RWPE2 (cell line): ENCODE measurements around the gene SLC30A2.

Source experiments
- ATAC-seq: fragments of 200-7000 bp; cut with Tn5 transposase; 3 replicates; pipeline ENCODE4 v1.9.1; 2021; ENCODE audit warnings: low read depth
- DNase-seq: peaks from one replicate; pipeline ENCODE4 v3.0.0-alpha.2; 2020; ENCODE audit warnings: low spot score
- H3K27ac ChIP-seq: fragments of 450-650 bp; 2 replicates; pipeline ENCODE4 v1.5.1; 2017; ENCODE audit warnings: mild to moderate bottlenecking; ENCODE audit not compliant: poor library complexity, severe bottlenecking
- H3K27me3 ChIP-seq: fragments of 250-450 bp; sonication (Bioruptor Pico); 2 replicates; pipeline ENCODE4 v1.5.1; 2021; ENCODE audit warnings: mild to moderate bottlenecking, moderate library complexity; ENCODE audit not compliant: insufficient read depth, poor library complexity, severe bottlenecking
- H3K36me3 ChIP-seq: fragments of 250-450 bp; sonication (Bioruptor Pico); 2 replicates; pipeline ENCODE4 v1.5.1; 2020; ENCODE audit warnings: low read depth, mild to moderate bottlenecking, moderate library complexity
- H3K4me1 ChIP-seq: fragments of 250-450 bp; sonication (Bioruptor Pico); 2 replicates; pipeline ENCODE4 v1.5.1; 2021; ENCODE audit warnings: mild to moderate bottlenecking, moderate library complexity; ENCODE audit not compliant: insufficient read depth, poor library complexity, severe bottlenecking
- H3K4me3 ChIP-seq: fragments of 250-450 bp; sonication (Bioruptor Pico); 2 replicates; pipeline ENCODE4 v1.5.1; 2021; ENCODE audit warnings: mild to moderate bottlenecking, moderate library complexity; ENCODE audit not compliant: severe bottlenecking
- H3K9me3 ChIP-seq: fragments of 250-450 bp; sonication (Bioruptor Pico); 2 replicates; pipeline ENCODE4 v1.5.1; 2021; ENCODE audit warnings: mild to moderate bottlenecking, moderate library complexity; ENCODE audit not compliant: severe bottlenecking
- TF ChIP-seq, protein P1 (sequence below): fragments of 450-650 bp; IDR thresholded peaks from one replicate; pipeline ENCODE4 v1.5.1; 2017; ENCODE audit warnings: mild to moderate bottlenecking, moderate library complexity; ENCODE audit not compliant: poor library complexity, severe bottlenecking

The SLC30A2 gene

DNA sequence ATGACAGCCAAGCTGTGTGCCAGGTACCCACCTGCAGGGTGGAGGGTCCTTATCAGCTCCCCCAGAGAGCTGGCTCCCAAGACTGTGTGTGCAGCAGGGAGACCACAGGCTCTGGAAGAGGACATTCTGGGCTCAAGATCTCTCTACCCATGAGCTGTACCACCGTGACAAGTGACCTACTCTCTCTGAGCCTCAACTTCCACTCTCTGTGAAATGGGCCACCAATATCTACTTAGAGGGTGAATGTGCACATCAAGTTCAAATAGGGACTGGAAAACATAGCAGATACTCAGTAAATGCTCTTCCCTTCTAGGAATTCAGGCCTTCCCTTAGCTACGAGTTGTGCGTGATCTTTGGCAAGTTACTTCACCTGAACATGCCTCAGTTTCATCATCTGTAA, 1.5 kb downstream of the SLC30A2 start:
- H3K27me3 ChIP-seq: peaks cover 52% of the 10 kb centered on the region
- no peaks in the 10 kb centered on the region for H3K4me1 ChIP-seq
- no peak overlapping the region for H3K4me3 ChIP-seq
- TF ChIP-seq, protein P1, sequence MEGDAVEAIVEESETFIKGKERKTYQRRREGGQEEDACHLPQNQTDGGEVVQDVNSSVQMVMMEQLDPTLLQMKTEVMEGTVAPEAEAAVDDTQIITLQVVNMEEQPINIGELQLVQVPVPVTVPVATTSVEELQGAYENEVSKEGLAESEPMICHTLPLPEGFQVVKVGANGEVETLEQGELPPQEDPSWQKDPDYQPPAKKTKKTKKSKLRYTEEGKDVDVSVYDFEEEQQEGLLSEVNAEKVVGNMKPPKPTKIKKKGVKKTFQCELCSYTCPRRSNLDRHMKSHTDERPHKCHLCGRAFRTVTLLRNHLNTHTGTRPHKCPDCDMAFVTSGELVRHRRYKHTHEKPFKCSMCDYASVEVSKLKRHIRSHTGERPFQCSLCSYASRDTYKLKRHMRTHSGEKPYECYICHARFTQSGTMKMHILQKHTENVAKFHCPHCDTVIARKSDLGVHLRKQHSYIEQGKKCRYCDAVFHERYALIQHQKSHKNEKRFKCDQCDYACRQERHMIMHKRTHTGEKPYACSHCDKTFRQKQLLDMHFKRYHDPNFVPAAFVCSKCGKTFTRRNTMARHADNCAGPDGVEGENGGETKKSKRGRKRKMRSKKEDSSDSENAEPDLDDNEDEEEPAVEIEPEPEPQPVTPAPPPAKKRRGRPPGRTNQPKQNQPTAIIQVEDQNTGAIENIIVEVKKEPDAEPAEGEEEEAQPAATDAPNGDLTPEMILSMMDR: no peak
- H3K36me3 ChIP-seq: no peaks in the 10 kb centered on the region
- H3K27ac ChIP-seq: no peak overlapping the region
- ATAC-seq (no peak), DNase-seq (no peak)
- no peaks in the 10 kb centered on the region for H3K9me3 ChIP-seq

DNA sequence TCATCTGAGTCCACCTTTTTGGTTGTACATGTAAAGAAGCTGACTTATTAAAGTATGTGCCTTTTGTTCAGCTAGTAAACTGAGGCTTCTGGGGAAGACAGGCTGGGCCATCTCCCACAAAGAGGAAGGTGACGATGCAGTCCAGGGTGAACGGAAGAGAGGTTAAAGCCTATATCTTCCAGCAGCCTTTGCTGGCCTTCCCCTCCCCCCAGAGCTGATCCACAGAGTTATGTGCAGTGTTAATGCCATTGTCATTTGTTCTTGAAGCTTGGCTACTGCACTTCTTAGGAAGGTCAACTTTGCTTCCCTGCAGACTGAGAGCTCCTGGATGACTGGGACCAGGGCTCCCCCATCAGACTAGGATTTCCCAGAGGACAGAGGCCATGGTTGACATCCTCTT, 2.2 kb downstream of the SLC30A2 start:
- DNase-seq: no peak
- peaks cover 50% of the 10 kb centered on the region for H3K27me3 ChIP-seq

DNA sequence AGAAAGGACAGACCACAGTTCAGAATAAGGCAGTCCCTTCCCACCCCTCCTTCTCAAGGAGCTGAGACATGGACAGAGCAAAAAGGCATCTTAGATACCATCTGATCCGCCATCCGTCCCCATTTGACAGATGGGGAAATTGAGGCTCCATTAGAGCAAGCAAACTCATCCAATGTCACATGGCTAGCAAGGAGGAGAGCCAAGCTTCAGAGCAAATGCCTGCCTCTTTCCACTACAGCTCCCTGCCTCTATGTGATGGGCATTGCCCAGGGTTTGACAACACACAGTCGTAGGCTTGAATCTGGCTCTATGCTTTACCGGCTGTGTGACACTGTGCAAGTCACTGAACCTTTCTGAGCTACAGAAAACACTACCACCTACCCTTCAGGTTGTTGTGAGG, 3.9 kb downstream of the SLC30A2 start:
- DNase-seq: no peak
- no peak overlapping the region for H3K4me3 ChIP-seq
- no peak overlapping the region for H3K27ac ChIP-seq
- ATAC-seq: no peak
- no peaks in the 10 kb centered on the region for H3K4me1 ChIP-seq
- TF ChIP-seq, protein P1: no peak
- peaks cover 32% of the 10 kb centered on the region for H3K27me3 ChIP-seq
- H3K36me3 ChIP-seq: no peaks in the 10 kb centered on the region
- H3K9me3 ChIP-seq: no peaks in the 10 kb centered on the region

More for the DNA sequence above, 2.2 kb downstream of the SLC30A2 start:
- Histone ChIP-seq H3K9me3 (no peaks in the 10 kb centered on the region), H3K36me3 (no peaks in the 10 kb centered on the region), H3K4me3 (no peak overlapping the region), H3K27ac (no peak overlapping the region), H3K4me1 (no peaks in the 10 kb centered on the region)
- ATAC-seq: no peak
- TF ChIP-seq, protein P1: no peak

DNA sequence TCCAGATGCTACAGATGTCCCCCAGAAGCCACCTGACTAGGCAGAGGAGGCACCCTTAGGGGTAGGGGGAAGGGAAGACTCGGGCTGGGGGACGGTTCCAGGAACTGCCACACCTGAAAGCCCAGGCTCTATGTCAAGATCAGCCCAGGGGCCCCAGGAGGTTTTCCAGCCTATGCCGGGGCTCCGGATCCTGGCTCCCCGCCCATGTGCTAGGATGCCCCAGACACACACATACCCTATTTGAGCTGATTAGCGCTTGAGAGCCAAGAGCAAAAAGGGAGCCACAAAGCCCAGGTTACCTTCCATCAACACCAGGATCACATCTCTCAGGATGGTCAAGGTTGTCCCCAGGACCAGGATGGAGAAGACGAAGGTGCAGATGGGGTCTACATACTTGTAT, 4.5 kb downstream of the SLC30A2 start:
- ATAC-seq: no peak
- H3K27me3 ChIP-seq: peaks cover 26% of the 10 kb centered on the region

DNA sequence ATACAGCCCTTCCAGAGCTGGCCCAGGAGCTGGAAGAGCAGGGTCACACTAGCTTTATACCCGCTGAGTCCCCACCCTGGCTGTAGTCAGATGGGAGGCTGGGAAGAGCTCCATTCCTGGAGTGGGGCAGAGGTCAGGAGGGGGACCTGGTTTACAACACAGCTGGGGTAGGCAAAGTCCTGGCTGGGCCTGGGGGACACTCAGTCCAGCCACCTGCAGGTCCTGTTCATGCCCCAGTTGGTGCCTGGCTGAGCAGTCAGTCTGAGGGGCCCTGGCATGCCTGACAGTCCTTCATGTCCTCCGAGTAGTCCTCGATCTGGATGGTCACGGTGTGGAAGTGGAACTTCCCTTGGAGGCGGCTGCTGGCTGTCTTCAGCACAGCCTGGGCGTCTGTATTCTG, 7.0 kb downstream of the SLC30A2 start:
- Histone ChIP-seq H3K36me3 (no peaks in the 10 kb centered on the region), H3K4me3 (no peak overlapping the region), H3K9me3 (no peaks in the 10 kb centered on the region), H3K27ac (no peak overlapping the region), H3K4me1 (peaks cover 6% of the 10 kb centered on the region), H3K27me3 (peaks cover 1% of the 10 kb centered on the region)
- DNase-seq (no peak), ATAC-seq (no peak)
- TF ChIP-seq, protein P1: no peak

More for the DNA sequence above, 4.5 kb downstream of the SLC30A2 start:
- DNase-seq: no peak
- Histone ChIP-seq H3K27ac (no peak overlapping the region), H3K4me1 (peaks cover 3% of the 10 kb centered on the region), H3K9me3 (no peaks in the 10 kb centered on the region), H3K4me3 (no peak overlapping the region), H3K36me3 (no peaks in the 10 kb centered on the region)
- TF ChIP-seq, protein P1: no peak
